ENCODE data around the gene SASH1.

SASH1 gene

GRCh38 chr6:148525453-148525852 is 182.8 kb downstream of the SASH1 start:
- peak; percentile 91 for DNase-seq

- DNase-seq: no peak
Measured at GRCh38 chr6:148526145-148526544, 183.5 kb downstream of the SASH1 start.

GRCh38 chr6:148528292-148528691 is 185.7 kb downstream of the SASH1 start:
- DNase-seq: no peak

- DNase-seq: no peak
Measured at GRCh38 chr6:148529010-148529409, 186.4 kb downstream of the SASH1 start.

- DNase-seq: peak; percentile 97
Measured at GRCh38 chr6:148530394-148530953, 187.8 kb downstream of the SASH1 start.

GRCh38 chr6:148530976-148531375 is 188.3 kb downstream of the SASH1 start:
- peak; percentile 56 for DNase-seq

GRCh38 chr6:148532698-148533097 is 190.1 kb downstream of the SASH1 start:
- DNase-seq: no peak

GRCh38 chr6:148533309-148534107 is 190.9 kb downstream of the SASH1 start:
- no peak for DNase-seq

- DNase-seq: no peak
Measured at GRCh38 chr6:148534871-148535270, 192.2 kb downstream of the SASH1 start.

- no peak for DNase-seq
Measured at GRCh38 chr6:148535381-148535780, 192.7 kb downstream of the SASH1 start.

GRCh38 chr6:148535976-148536375 is 193.3 kb downstream of the SASH1 start:
- peak; percentile 66 for DNase-seq

GRCh38 chr6:148538261-148539190 is 195.9 kb downstream of the SASH1 start:
- DNase-seq: peak; percentile 52

- no peak for DNase-seq
Measured at GRCh38 chr6:148543540-148543939, 200.9 kb downstream of the SASH1 start.

- DNase-seq: no peak
Measured at GRCh38 chr6:148544421-148544820, 201.8 kb downstream of the SASH1 start.

- DNase-seq: no peak
Measured at GRCh38 chr6:148545901-148546300, 203.3 kb downstream of the SASH1 start.

- no peak for DNase-seq
Measured at GRCh38 chr6:148547110-148547509, 204.5 kb downstream of the SASH1 start.

GRCh38 chr6:148548065-148548748 is 205.6 kb downstream of the SASH1 start:
- peak; percentile 57 for DNase-seq

- no peak for DNase-seq
Measured at GRCh38 chr6:148548749-148549140, 206.1 kb downstream of the SASH1 start.

GRCh38 chr6:148550569-148550968 is 207.9 kb downstream of the SASH1 start:
- DNase-seq: no peak

GRCh38 chr6:148551226-148551625 is 208.6 kb downstream of the SASH1 start:
- no peak for DNase-seq

- DNase-seq: no peak
Measured at GRCh38 chr6:148556410-148556809, 213.8 kb downstream of the SASH1 start.

- DNase-seq: peak; percentile 54
Measured at GRCh38 chr6:148557796-148558321, 215.2 kb downstream of the SASH1 start.

Data from fibroblast of skin of right biceps (primary cell).